Neural progenitor cell (in vitro differentiated cells): ENCODE results near the gene HIPK2. TPM values are rescaled to one million over a fixed set of nuclear protein-coding genes. Genes with fewer than 3 reads are reported as not detected.

Source experiments
- DNase-seq: peaks from one replicate; pipeline ENCODE4 v3.0.0-alpha.2; 2016; ENCODE audit warnings: low spot score
- H2AFZ ChIP-seq: fragments of 200-600 bp; sonication (generic); replicated peaks from 2 replicates; pipeline ENCODE4 v1.6.1; 2016; ENCODE audit warnings: antibody characterized with exemption
- H3F3A ChIP-seq: fragments of 200-600 bp; sonication (generic); 2 replicates; pipeline ENCODE4 v1.6.1; 2016; ENCODE audit warnings: antibody characterized with exemption, low read depth
- H3K27ac ChIP-seq: fragments of 200-600 bp; sonication (generic); 2 replicates; pipeline ENCODE4 v1.5.1; 2016; ENCODE audit warnings: mild to moderate bottlenecking
- H3K27me3 ChIP-seq: fragments of 200-600 bp; sonication (generic); 2 replicates; pipeline ENCODE4 v1.6.1; 2016; ENCODE audit warnings: mild to moderate bottlenecking, moderate library complexity
- H3K36me3 ChIP-seq: fragments of 200-600 bp; sonication (generic); 2 replicates; pipeline ENCODE4 v1.5.1; 2016
- H3K4me1 ChIP-seq: fragments of 200-600 bp; sonication (generic); 2 replicates; pipeline ENCODE4 v1.6.1; 2016; ENCODE audit warnings: mixed run types
- H3K4me2 ChIP-seq: fragments of 200-600 bp; sonication (generic); 2 replicates; pipeline ENCODE4 v1.6.1; 2016
- H3K4me3 ChIP-seq: fragments of 200-600 bp; sonication (generic); 2 replicates; pipeline ENCODE4 v1.5.1; 2016
- H3K79me2 ChIP-seq: fragments of 200-600 bp; sonication (generic); 2 replicates; pipeline ENCODE4 v1.6.1; 2016; ENCODE audit warnings: low read depth
- H3K9ac ChIP-seq: fragments of 200-600 bp; sonication (generic); 2 replicates; pipeline ENCODE4 v1.6.1; 2016
- H3K9me3 ChIP-seq: fragments of 200-600 bp; sonication (generic); 2 replicates; pipeline ENCODE4 v1.5.1; 2016; ENCODE audit warnings: low read depth
- H4K20me1 ChIP-seq: fragments of 200-600 bp; sonication (generic); 2 replicates; pipeline ENCODE4 v1.6.1; 2016; ENCODE audit warnings: low read depth
- H3K27ac Mint-ChIP-seq: 3 replicates; pipeline ENCODE4 v1.8.0; 2021; ENCODE audit warnings: mixed read lengths
- H3K27me3 Mint-ChIP-seq: 2 replicates; pipeline ENCODE4 v1.8.0; 2022; ENCODE audit warnings: low read depth, mild to moderate bottlenecking, inconsistent platforms, moderate library complexity, mixed read lengths; ENCODE audit not compliant: insufficient read depth
- H3K36me3 Mint-ChIP-seq: 3 replicates; pipeline ENCODE4 v1.8.0; 2021; ENCODE audit warnings: mixed read lengths
- H3K4me1 Mint-ChIP-seq: 3 replicates; pipeline ENCODE4 v1.8.0; 2021; ENCODE audit warnings: mixed read lengths
- H3K4me3 Mint-ChIP-seq: 3 replicates; pipeline ENCODE4 v1.8.0; 2021; ENCODE audit warnings: mild to moderate bottlenecking, moderate library complexity, mixed read lengths
- H3K9me3 Mint-ChIP-seq: 3 replicates; pipeline ENCODE4 v1.8.0; 2020; ENCODE audit warnings: mixed read lengths
- EZH2 ChIP-seq: fragments of 200-600 bp; sonication (generic); IDR thresholded peaks from 2 replicates; pipeline ENCODE4 v1.6.1; 2017; ENCODE audit warnings: antibody characterized with exemption, mild to moderate bottlenecking, moderate library complexity
- EZH2phosphoT487 ChIP-seq: fragments of 200-600 bp; sonication (generic); IDR thresholded peaks from 2 replicates; pipeline ENCODE4 v1.6.1; 2017; ENCODE audit warnings: antibody characterized with exemption
- total RNA-seq: library from RNA; depleted of rRNA; stranded (reverse); fragments of >200 nt; gene quantifications from 2 replicates; pipeline ENCODE4 v1.2.3, GENCODE V29; 2015; ENCODE audit warnings: low replicate concordance
- TF ChIP-seq, protein P1 (sequence below): fragments of 200-600 bp; sonication (generic); IDR thresholded peaks from 2 replicates; pipeline ENCODE4 v1.5.1; 2017; ENCODE audit warnings: antibody characterized with exemption, mild to moderate bottlenecking

The HIPK2 gene
- total RNA-seq, 1 donor from 2014 or later = 12.8 TPM

DNA sequence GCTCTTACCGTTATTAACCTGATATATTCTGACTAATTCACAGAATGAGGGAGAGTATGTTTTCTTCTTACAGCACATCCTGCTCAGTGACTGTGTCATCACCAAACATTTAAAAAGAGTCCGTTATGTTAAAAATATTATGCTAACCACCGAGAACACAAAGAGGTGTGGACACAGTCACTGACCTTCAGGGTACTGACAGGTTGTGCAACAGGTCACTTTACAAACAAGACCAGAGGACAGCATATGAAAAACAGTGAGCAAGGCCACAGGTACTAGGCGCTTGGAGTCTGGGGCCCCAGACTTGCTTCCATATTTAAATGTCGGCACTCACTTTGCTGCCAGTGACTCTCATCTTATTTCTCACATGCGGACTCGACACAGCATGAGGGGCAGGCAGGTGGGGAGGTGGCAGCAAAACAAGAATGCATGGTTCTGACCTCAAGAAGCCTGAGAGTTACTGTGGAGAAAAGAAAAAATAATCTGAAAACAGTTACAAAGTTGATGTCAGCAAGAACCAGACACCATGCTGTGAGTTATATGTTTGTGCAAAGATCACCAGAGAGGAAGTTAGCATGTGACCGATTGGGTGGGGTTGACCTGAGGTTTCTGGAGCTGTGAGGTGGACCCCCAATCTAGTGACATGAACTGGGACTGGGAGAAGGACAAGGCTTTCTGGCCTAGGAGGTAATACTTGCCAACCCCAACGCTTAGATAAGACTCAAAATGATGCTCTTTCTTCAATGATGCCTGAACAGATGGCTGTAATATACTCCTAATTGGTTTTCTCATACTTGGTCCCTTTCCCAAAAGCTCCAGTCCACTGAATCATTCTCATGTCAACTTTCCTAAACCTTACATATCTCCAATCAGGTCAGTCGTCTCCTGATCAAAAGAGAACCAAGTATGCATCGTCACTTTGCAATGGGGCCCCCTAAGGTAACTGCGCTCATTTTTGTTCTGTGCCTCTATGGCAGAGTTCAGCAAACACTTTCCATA is 102.4 kb downstream of the HIPK2 start:
- Histone ChIP-seq H3K4me2 (no peak overlapping the region), H3K9me3 (no peaks in the 10 kb centered on the region), H3K36me3 (no peaks in the 10 kb centered on the region), H3K9ac (no peak overlapping the region), H3K27ac (no peak overlapping the region), H3K79me2 (no peaks in the 10 kb centered on the region), H3F3A (peaks cover 5% of the 10 kb centered on the region), H3K4me3 (no peak overlapping the region), H2AFZ (no peak overlapping the region), H3K27me3 (no peaks in the 10 kb centered on the region), H3K4me1 (peaks cover 12% of the 10 kb centered on the region), H4K20me1 (peaks cover 4% of the 10 kb centered on the region)
- no peaks in the 10 kb centered on the region for H3K27me3 Mint-ChIP-seq
- no peak for DNase-seq
- TF ChIP-seq, protein P1, sequence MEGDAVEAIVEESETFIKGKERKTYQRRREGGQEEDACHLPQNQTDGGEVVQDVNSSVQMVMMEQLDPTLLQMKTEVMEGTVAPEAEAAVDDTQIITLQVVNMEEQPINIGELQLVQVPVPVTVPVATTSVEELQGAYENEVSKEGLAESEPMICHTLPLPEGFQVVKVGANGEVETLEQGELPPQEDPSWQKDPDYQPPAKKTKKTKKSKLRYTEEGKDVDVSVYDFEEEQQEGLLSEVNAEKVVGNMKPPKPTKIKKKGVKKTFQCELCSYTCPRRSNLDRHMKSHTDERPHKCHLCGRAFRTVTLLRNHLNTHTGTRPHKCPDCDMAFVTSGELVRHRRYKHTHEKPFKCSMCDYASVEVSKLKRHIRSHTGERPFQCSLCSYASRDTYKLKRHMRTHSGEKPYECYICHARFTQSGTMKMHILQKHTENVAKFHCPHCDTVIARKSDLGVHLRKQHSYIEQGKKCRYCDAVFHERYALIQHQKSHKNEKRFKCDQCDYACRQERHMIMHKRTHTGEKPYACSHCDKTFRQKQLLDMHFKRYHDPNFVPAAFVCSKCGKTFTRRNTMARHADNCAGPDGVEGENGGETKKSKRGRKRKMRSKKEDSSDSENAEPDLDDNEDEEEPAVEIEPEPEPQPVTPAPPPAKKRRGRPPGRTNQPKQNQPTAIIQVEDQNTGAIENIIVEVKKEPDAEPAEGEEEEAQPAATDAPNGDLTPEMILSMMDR = no peak
- TF ChIP-seq EZH2phosphoT487 (no peak), EZH2 (no peak)
- no peak overlapping the region for H3K4me3 Mint-ChIP-seq
- peaks cover 22% of the 10 kb centered on the region for H3K36me3 Mint-ChIP-seq
- peaks cover 33% of the 10 kb centered on the region for H3K4me1 Mint-ChIP-seq
- peaks cover 15% of the 10 kb centered on the region for H3K9me3 Mint-ChIP-seq
- no peak overlapping the region for H3K27ac Mint-ChIP-seq

DNA sequence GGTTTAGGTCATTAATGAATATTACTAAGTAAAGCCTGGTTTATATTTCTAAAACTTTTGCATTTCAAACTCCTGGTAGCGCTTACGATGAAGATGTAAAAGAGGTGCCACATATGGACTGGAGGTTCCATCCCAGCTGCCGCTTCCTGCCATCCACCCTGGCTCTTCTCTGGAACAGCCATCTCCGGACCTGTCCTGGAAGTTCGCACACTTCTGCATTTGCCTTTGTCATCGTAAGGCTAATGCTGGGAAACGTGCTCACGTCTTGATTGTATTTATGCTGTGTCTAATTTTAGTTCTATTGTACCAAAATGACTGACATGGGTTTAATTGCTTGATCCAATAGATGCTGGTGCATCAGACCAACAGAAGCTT is 103.1 kb downstream of the HIPK2 start:
- H3K9me3 ChIP-seq = no peaks in the 10 kb centered on the region
- no peak overlapping the region for H3K9ac ChIP-seq
- no peak overlapping the region for H3K4me3 ChIP-seq
- H3F3A ChIP-seq = peaks cover 7% of the 10 kb centered on the region
- Mint-ChIP-seq H3K9me3 (peaks cover 15% of the 10 kb centered on the region), H3K27me3 (no peaks in the 10 kb centered on the region), H3K27ac (no peak overlapping the region), H3K4me1 (peaks cover 29% of the 10 kb centered on the region), H3K4me3 (no peak overlapping the region), H3K36me3 (peaks cover 24% of the 10 kb centered on the region)
- no peaks in the 10 kb centered on the region for H3K27me3 ChIP-seq
- H3K36me3 ChIP-seq = no peaks in the 10 kb centered on the region
- H2AFZ ChIP-seq = no peak overlapping the region
- H3K79me2 ChIP-seq = no peaks in the 10 kb centered on the region
- H4K20me1 ChIP-seq = peaks cover 4% of the 10 kb centered on the region
- peaks cover 6% of the 10 kb centered on the region for H3K4me1 ChIP-seq
- TF ChIP-seq EZH2phosphoT487 (no peak), EZH2 (no peak)
- TF ChIP-seq, protein P1 = no peak
- DNase-seq = no peak
- no peak overlapping the region for H3K27ac ChIP-seq
- H3K4me2 ChIP-seq = no peak overlapping the region

- Mint-ChIP-seq H3K4me1 (peaks cover 29% of the 10 kb centered on the region), H3K27ac (peak overlapping the region; percentile 79), H3K4me3 (no peak overlapping the region), H3K27me3 (no peaks in the 10 kb centered on the region), H3K36me3 (peaks cover 23% of the 10 kb centered on the region), H3K9me3 (peaks cover 15% of the 10 kb centered on the region)
- TF ChIP-seq EZH2phosphoT487 (no peak), EZH2 (no peak)
- TF ChIP-seq, protein P1 = no peak
- H3F3A ChIP-seq = peaks cover 8% of the 10 kb centered on the region
- H3K27ac ChIP-seq = no peak overlapping the region
- no peak overlapping the region for H3K4me2 ChIP-seq
- peaks cover 4% of the 10 kb centered on the region for H4K20me1 ChIP-seq
- peaks cover 3% of the 10 kb centered on the region for H3K4me1 ChIP-seq
- no peak overlapping the region for H2AFZ ChIP-seq
- H3K4me3 ChIP-seq = no peak overlapping the region
- no peaks in the 10 kb centered on the region for H3K9me3 ChIP-seq
- H3K9ac ChIP-seq = no peak overlapping the region
- no peaks in the 10 kb centered on the region for H3K79me2 ChIP-seq
- DNase-seq = no peak
- no peaks in the 10 kb centered on the region for H3K36me3 ChIP-seq
- no peaks in the 10 kb centered on the region for H3K27me3 ChIP-seq
Measured at GRCh38 chr7:139674341-139674740, 103.5 kb downstream of the HIPK2 start.
